AG09319 (cell line): Measurements from ENCODE around the gene PIGA.
"Not testable (repeated sequence)": the region's sequence is repeated elsewhere in the genome, so short reads cannot be mapped to it uniquely, and the experiment has no call there.

Experiments
- DNase-seq: peaks from one replicate; pipeline ENCODE4 v3.0.0-alpha.2; 2010; ENCODE audit warnings: low read depth; ENCODE audit errors: extremely low read depth
- TF ChIP-seq, protein P1 (sequence below): IDR thresholded peaks from 2 replicates; pipeline ENCODE4 v1.5.1; 2011; ENCODE audit warnings: low read depth, mild to moderate bottlenecking, inconsistent platforms, low read length, moderate library complexity

PIGA gene

DNA sequence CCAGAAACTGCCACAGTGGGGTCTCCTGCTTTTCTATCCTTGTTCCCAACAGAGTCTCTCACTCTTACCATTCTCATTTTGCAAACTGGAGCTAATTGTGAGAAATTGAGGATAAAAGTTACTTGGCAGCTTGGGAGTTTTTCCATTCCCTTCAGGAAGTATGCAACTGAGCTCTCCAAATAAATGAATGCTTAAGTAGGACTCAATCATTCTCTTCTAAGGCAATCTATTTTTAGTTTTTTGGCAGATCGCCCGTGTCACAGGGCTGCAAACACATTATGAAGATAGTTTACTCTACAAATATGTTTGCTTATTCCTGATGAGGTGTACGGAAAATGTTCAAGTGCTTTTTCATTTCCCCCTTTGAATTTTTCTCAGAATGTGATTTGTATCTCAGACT lies 25.2 kb downstream of the PIGA start:
- TF ChIP-seq, protein P1, sequence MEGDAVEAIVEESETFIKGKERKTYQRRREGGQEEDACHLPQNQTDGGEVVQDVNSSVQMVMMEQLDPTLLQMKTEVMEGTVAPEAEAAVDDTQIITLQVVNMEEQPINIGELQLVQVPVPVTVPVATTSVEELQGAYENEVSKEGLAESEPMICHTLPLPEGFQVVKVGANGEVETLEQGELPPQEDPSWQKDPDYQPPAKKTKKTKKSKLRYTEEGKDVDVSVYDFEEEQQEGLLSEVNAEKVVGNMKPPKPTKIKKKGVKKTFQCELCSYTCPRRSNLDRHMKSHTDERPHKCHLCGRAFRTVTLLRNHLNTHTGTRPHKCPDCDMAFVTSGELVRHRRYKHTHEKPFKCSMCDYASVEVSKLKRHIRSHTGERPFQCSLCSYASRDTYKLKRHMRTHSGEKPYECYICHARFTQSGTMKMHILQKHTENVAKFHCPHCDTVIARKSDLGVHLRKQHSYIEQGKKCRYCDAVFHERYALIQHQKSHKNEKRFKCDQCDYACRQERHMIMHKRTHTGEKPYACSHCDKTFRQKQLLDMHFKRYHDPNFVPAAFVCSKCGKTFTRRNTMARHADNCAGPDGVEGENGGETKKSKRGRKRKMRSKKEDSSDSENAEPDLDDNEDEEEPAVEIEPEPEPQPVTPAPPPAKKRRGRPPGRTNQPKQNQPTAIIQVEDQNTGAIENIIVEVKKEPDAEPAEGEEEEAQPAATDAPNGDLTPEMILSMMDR = no peak
- no peak for DNase-seq

- not testable (repeated sequence) for DNase-seq
Measured at GRCh38 chrX:15305899-15306298, 29.4 kb downstream of the PIGA start.

- DNase-seq = no peak
Measured at GRCh38 chrX:15301924-15302323, 33.4 kb downstream of the PIGA start.

GRCh38 chrX:15299941-15300851 lies 35.1 kb downstream of the PIGA start:
- DNase-seq = no peak
- TF ChIP-seq, protein P1 = peak; percentile 50

More at GRCh38 chrX:15301924-15302323, 33.4 kb downstream of the PIGA start:
- TF ChIP-seq, protein P1 = no peak

- no peak for DNase-seq
- TF ChIP-seq, protein P1 = no peak
Measured at GRCh38 chrX:15298780-15299179, 36.5 kb downstream of the PIGA start.

- TF ChIP-seq, protein P1 = no peak
- no peak for DNase-seq
Measured at GRCh38 chrX:15298201-15298600, 37.1 kb downstream of the PIGA start.

GRCh38 chrX:15293451-15293850 lies 41.9 kb downstream of the PIGA start:
- TF ChIP-seq, protein P1 = no peak
- no peak for DNase-seq
